COLO668 (cell line): ENCODE results near the gene ZNF557.

Source experiments
- DNase-seq: peaks from one replicate; lab custom pipeline; 2025; ENCODE audit not compliant: unreplicated experiment; lab: John Stamatoyannopoulos, UW

The ZNF557 gene

GRCh38 chr19:7124782-7125181 is 55.3 kb downstream of the ZNF557 start:
- no peak for DNase-seq

GRCh38 chr19:7125221-7125620 is 55.7 kb downstream of the ZNF557 start:
- no peak for DNase-seq

- no peak for DNase-seq
Measured at GRCh38 chr19:7126132-7126531, 56.6 kb downstream of the ZNF557 start.

- DNase-seq = no peak
Measured at GRCh38 chr19:7130043-7130442, 60.5 kb downstream of the ZNF557 start.

- DNase-seq = no peak
Measured at GRCh38 chr19:7132054-7132453, 62.6 kb downstream of the ZNF557 start.

- no peak for DNase-seq
Measured at GRCh38 chr19:7137120-7137519, 67.6 kb downstream of the ZNF557 start.
